Thymus (tissue), 11 donors: ENCODE results near the gene TIMP2. TPM values are rescaled to one million over a fixed set of nuclear protein-coding genes. Genes with fewer than 3 reads are reported as not detected.
A peak's percentile ranks its signal among the peaks of the same experiment; 100 is the strongest.

Experiments used
- DNase-seq, 9 donors: peaks; one replicate each; pipeline ENCODE4 v3.0.0-alpha.2; 2013; ENCODE audit warnings: low spot score in 9 of 9, low read depth in 6 of 9, missing footprints in 1 of 9
- H3K27ac ChIP-seq, 2 donors: one replicate each; pipeline ENCODE4 v1.5.1; 2013; ENCODE audit warnings: control low read depth in 1 of 2, low read depth in 1 of 2, low read length in 1 of 2, mild to moderate bottlenecking in 1 of 2, moderate library complexity in 1 of 2
- H3K27me3 ChIP-seq, 2 donors: one replicate each; pipeline ENCODE4 v1.5.1; 2013; ENCODE audit warnings: low read length in 1 of 2; ENCODE audit not compliant: control insufficient read depth in 2 of 2, insufficient read depth in 1 of 2
- H3K36me3 ChIP-seq, 2 donors: one replicate each; pipeline ENCODE4 v1.5.1; 2013; ENCODE audit warnings: low read length in 1 of 2, mild to moderate bottlenecking in 1 of 2, moderate library complexity in 1 of 2; ENCODE audit not compliant: control insufficient read depth in 2 of 2, insufficient read depth in 2 of 2
- H3K4me1 ChIP-seq, 2 donors: one replicate each; pipeline ENCODE4 v1.5.1; 2013; ENCODE audit warnings: low read length in 2 of 2; ENCODE audit not compliant: control insufficient read depth in 2 of 2, insufficient read depth in 2 of 2
- H3K4me3 ChIP-seq, 2 donors: one replicate each; pipeline ENCODE4 v1.5.1; 2013; ENCODE audit warnings: low read length in 2 of 2, control low read depth in 1 of 2, mild to moderate bottlenecking in 1 of 2
- H3K9me3 ChIP-seq, 2 donors: one replicate each; pipeline ENCODE4 v1.5.1; 2013; ENCODE audit warnings: low read length in 1 of 2, mild to moderate bottlenecking in 1 of 2; ENCODE audit not compliant: control insufficient read depth in 2 of 2, insufficient read depth in 1 of 2
- WGBS: extraction: QIAGEN DNeasy Blood & Tissue Kit; methylation state at CpG from one replicate; pipeline ENCODE4 v1.1.7; 2013; 5-methylcytosine and 5-hydroxymethylcytosine counted together
- polyA plus RNA-seq: library from polyadenylated mRNA; stranded (reverse); fragments of 200-250 nt; gene quantifications from one replicate; pipeline ENCODE4 v1.2.3, GENCODE V29; 2013
- total RNA-seq: library from RNA; stranded (reverse); fragments of 120-200 nt; gene quantifications from one replicate; pipeline ENCODE4 v1.2.4, GENCODE V29; 2013
- donor health status: healthy.

TIMP2 gene
- total and polyA plus RNA-seq, 2 donors = 23.1 to 27.5 TPM

- WGBS = 98% methylated on average over 5 of the region's 5 CpGs
- Histone ChIP-seq H3K4me3 (no peak overlapping the region), H3K9me3 (no peaks in the 10 kb centered on the region), H3K27ac (no peak overlapping the region), H3K4me1 (peaks cover 0 to 6% of the 10 kb centered on the region in 2 donors), H3K27me3 (no peaks in the 10 kb centered on the region), H3K36me3 (peaks cover 10 to 19% of the 10 kb centered on the region in 2 donors)
- no peak for DNase-seq
Measured at GRCh38 chr17:78849026-78849425, 76.2 kb downstream of the TIMP2 start.

GRCh38 chr17:78847052-78847451 is 78.1 kb downstream of the TIMP2 start:
- no peaks in the 10 kb centered on the region for H3K9me3 ChIP-seq
- WGBS = 99% methylated on average over 3 of the region's 3 CpGs
- no peaks in the 10 kb centered on the region for H3K27me3 ChIP-seq
- peaks cover 0 to under 1% of the 10 kb centered on the region in 2 donors for H3K36me3 ChIP-seq
- H3K4me1 ChIP-seq = peaks cover 2 to 14% of the 10 kb centered on the region in 2 donors
- no peak overlapping the region for H3K27ac ChIP-seq
- no peak overlapping the region for H3K4me3 ChIP-seq
- no peak for DNase-seq

GRCh38 chr17:78844301-78845005 is 80.7 kb downstream of the TIMP2 start:
- no peaks in the 10 kb centered on the region for H3K9me3 ChIP-seq
- H3K4me1 ChIP-seq = peaks cover 6 to 25% of the 10 kb centered on the region in 2 donors
- no peak for DNase-seq
- 80% methylated on average over 9 of the region's 9 CpGs for WGBS
- no peaks in the 10 kb centered on the region for H3K36me3 ChIP-seq
- no peak overlapping the region for H3K4me3 ChIP-seq
- H3K27ac ChIP-seq = no peak overlapping the region
- H3K27me3 ChIP-seq = no peaks in the 10 kb centered on the region

- no peaks in the 10 kb centered on the region for H3K9me3 ChIP-seq
- no peak overlapping the region for H3K27ac ChIP-seq
- H3K36me3 ChIP-seq = peaks cover 0 to under 1% of the 10 kb centered on the region in 2 donors
- H3K4me1 ChIP-seq = peaks cover 9 to 35% of the 10 kb centered on the region in 2 donors
- 81% methylated on average over 10 of the region's 10 CpGs for whole genome bisulfite sequencing
- no peak overlapping the region for H3K4me3 ChIP-seq
- DNase-seq = peak in 6 of 9 donors; percentile 45 to 83 (median 66)
- no peaks in the 10 kb centered on the region for H3K27me3 ChIP-seq
Measured at GRCh38 chr17:78842881-78843565, 82.2 kb downstream of the TIMP2 start.

- peaks cover 9 to 35% of the 10 kb centered on the region in 2 donors for H3K4me1 ChIP-seq
- H3K9me3 ChIP-seq = no peaks in the 10 kb centered on the region
- peak within 1 kb of the TSS; percentile 87 to 94 for H3K4me3 ChIP-seq
- no peaks in the 10 kb centered on the region for H3K27me3 ChIP-seq
- H3K27ac ChIP-seq = peak within 1 kb of the TSS; percentile 98
- WGBS = under 1% methylated on average over 74 of the region's 74 CpGs
- peak; percentile 98 to 100 (median 99) for DNase-seq
- H3K36me3 ChIP-seq = peaks cover 9 to 19% of the 10 kb centered on the region in 2 donors
Measured at GRCh38 chr17:78840780-78841611, 84.2 kb downstream of the TIMP2 start, which contains the start of gene USP36. Gene USP36 (minus strand): TSS chr17:78840814. CDS start chr17:78836363, 4,451 bp downstream.

GRCh38 chr17:78840530-78840779 is 84.7 kb downstream of the TIMP2 start:
- Histone ChIP-seq H3K4me1 (peaks cover 9 to 35% of the 10 kb centered on the region in 2 donors), H3K9me3 (no peaks in the 10 kb centered on the region), H3K36me3 (peaks cover 14 to 24% of the 10 kb centered on the region in 2 donors), H3K27me3 (no peaks in the 10 kb centered on the region), H3K4me3 (peak overlapping the region; percentile 64 to 87), H3K27ac (peak overlapping the region; percentile 81 to 95)
- no peak for DNase-seq
- 1% methylated on average over 35 of the region's 35 CpGs for WGBS

GRCh38 chr17:78839762-78840529 is 85.2 kb downstream of the TIMP2 start:
- DNase-seq = peak in 2 of 9 donors; percentile 38 to 48
- Histone ChIP-seq H3K27me3 (no peaks in the 10 kb centered on the region), H3K4me1 (peaks cover 9 to 35% of the 10 kb centered on the region in 2 donors)

GRCh38 chr17:78839235-78839761 is 85.9 kb downstream of the TIMP2 start:
- 40% methylated on average over 11 of the region's 11 CpGs for WGBS
- peak in 1 of 9 donors; percentile 35 for DNase-seq
- Histone ChIP-seq H3K36me3 (peaks cover 26 to 36% of the 10 kb centered on the region in 2 donors), H3K27ac (no peak overlapping the region), H3K4me1 (peaks cover 9 to 32% of the 10 kb centered on the region in 2 donors), H3K4me3 (peak overlapping the region; percentile 64 to 87), H3K27me3 (no peaks in the 10 kb centered on the region), H3K9me3 (no peaks in the 10 kb centered on the region)

More at GRCh38 chr17:78839762-78840529, 85.2 kb downstream of the TIMP2 start:
- peak overlapping the region; percentile 81 to 95 for H3K27ac ChIP-seq
- H3K36me3 ChIP-seq = peaks cover 19 to 29% of the 10 kb centered on the region in 2 donors
- WGBS = under 1% methylated on average over 73 of the region's 73 CpGs
- peak overlapping the region; percentile 64 to 87 for H3K4me3 ChIP-seq
- H3K9me3 ChIP-seq = no peaks in the 10 kb centered on the region
